ENCODE results near the gene ENTREP3.
"Not testable (repeated sequence)": the region's sequence is repeated elsewhere in the genome, so short reads cannot be mapped to it uniquely, and the experiment has no call there.

ENTREP3 gene

GRCh38 chr1:155220211-155220965, 34.9 kb downstream of the ENTREP3 start:
- not testable (repeated sequence) for DNase-seq

DNA sequence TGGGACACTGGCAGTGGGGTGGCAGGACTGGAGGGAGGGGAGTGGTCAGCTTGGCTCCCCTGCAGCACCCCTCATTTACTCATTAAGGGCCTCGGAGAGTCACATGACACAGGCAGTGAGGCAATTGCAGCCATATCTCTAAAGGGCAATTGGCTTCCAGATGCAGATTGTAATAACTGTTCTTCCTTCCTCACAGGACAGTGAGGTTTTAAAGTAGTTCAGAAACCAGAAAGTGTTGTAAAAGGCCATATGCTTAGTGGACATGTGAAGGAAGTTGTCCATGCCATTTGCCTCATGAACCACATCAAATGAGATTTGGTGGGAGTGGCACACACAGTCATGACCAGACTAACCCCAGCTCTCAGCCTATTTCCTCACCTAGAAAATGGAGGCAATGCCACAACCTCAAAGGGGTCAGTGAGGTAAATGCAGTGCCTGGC, 35.7 kb downstream of the ENTREP3 start:
- DNase-seq: no peak

GRCh38 chr1:155218854-155219591, 36.3 kb downstream of the ENTREP3 start:
- no peak for DNase-seq

DNA sequence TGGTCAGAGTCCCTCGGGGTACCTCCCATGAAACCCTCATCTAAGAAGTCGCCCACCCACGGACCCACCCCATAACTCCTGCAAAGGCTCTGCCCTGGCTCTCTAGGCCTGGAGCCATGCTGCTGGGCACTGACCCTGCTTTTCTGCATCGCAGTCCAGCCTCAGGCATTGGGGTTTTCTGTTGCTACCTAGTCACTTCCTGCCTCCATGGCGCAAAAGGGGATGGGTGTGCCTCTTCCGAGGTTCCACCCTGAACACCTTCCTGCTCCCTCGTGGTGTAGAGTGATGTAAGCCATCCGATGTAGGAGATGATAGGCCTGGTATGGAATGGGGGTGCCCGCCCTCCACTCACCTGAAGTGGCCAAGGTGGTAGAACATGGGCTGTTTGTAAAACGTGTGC, 40.6 kb downstream of the ENTREP3 start:
- DNase-seq: not testable (repeated sequence)

- not testable (repeated sequence) for DNase-seq
Measured at GRCh38 chr1:155212051-155212440, 43.2 kb downstream of the ENTREP3 start.

GRCh38 chr1:155211381-155212050, 43.8 kb downstream of the ENTREP3 start:
- not testable (repeated sequence) for DNase-seq

DNA sequence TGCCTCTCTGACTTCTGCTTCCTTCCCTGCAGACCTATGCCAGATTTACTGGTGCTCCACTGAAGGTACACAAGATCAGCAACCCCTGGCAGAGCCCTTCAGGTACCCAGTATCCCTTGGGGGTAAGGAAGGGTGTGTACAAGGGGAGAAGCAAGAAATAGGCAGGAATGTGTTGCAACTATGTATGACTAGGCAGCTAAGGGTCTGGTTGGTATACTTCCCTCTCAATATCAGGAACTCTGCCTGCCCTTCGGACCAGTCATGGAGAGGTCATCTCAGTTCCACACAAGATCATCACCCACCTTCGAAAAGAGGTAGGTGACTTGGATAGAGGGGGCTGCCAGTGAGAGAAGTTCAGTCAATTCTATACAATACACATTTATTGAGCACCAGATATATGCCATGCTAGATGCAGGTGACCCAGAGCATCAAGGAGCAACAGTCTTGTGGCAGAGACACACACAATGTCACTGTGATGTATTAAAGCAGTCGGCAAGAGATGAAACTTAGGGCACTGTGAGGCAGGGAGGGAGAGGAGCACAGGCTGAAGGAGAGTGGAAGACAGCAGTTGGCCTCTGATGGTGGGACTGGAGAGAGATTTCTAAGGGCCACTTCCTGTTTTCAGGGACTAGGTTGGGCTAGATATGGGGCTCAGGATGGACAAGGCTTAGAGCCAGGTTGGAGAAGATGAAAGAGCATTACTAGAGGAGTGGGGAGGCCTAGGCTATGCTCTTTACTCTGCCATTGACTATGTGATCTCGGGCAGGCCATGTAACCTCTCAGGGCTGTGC, 44.8 kb downstream of the ENTREP3 start:
- DNase-seq: no peak

DNA sequence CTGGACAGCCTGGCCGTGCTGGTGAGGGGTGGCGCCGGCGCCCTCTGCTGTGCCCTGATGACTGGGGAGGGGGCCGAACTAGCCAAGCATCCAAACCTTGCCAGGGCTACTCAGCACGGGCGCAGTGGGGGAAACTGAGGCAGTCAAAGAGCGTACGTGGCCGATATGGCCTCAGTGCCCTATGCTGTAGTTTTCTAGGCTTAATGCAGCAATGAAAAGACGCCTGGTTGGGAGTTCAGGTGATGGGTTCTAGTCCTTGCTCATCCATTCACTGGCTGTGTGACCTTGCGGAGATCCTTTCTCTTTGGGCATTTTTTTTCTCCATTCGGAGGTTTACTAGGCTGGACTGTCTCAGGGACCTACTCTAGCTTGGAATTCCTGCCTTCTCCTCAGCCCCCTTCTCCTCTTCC, 46.0 kb downstream of the ENTREP3 start:
- DNase-seq: no peak

DNA sequence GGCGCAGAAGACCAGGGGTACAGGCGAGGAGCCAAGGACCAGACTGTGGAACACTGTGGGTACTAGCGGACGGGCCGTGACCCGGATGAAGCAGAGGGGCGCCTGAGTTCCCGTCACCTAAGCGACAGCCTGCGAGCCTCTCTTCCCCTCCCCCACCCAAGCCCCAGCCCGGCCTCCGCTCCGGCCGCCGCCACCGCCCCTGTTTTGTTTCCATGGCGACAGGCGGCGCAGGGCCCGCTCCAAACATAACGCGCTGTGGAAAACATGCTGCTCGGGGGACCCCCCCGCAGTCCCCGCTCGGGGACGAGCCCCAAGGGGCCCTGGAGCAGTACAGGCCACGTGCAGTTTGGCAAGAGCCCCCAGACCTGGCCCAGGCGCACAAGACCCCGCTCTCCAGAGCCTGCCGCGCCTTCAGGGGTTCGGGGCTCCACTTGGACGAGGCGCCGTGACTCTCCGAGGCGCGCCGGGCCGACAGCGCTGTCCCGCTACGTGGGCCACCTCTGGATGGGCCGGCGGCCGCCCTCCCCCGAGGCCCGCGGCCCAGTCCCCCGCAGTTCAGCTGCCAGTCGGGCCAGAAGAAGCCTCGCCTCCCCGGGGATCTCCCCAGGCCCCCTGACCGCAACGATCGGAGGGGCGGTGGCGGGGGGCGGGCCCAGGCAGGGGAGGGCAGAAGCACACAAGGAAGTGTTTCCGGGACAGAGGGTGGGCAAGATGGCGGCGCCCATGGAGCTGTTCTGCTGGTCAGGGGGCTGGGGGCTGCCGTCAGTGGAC, 46.6 kb downstream of the ENTREP3 start, which contains the start of gene MTX1:
TSS of gene MTX1 (plus strand) at position 155 of the 771 bp plus-strand sequence. CDS start at position 265, 110 bp downstream.
- peak; percentile 84 for DNase-seq

GRCh38 chr1:155207806-155208540, 47.3 kb downstream of the ENTREP3 start, which contains the start of gene THBS3:
THBS3 (minus strand) TSS chr1:155207897; CDS start chr1:155207876, 21 bp downstream.
- DNase-seq: no peak

DNA sequence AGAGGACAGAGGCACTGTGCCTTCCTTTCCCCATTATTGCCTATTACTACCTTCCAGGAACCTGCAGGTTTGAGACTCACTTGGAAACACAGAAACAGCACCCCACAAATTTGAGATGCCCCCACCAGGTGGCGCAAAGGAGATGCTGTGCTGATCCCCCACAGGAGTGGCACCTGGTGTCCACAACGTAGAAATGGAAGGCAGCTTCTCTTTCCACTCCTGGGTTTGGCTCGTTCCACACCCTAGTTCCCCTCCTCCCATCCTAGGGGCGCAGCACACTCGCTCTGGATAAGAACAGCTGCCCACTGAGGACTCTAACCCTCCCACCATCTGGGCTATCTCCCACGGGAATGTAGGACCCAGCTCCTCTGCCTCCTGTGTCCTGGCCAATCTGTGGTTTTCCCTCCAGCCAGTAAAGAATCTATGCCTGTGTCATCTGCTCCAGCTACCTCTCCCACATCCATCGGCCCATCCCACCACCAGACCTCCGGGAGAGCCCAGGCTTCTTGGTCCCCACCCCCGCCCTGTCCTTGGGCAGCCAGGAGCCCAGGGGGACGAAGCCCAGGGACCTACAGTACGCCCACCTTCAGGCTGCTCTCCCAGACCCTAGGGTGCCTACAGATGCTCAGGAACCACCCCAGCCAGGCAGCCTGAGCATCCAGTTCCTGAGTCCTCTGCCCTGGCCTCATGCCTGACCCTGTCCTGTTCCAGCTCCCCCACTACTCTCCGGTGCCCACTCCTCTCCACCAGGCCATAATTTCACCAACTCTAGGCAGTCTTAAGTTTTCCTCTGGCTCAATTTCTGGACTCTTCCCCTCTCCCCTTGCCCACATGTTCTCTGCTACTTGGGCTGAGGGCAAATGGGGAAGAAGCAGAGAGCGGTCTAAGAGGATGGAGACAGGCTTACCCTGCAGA, 48.1 kb downstream of the ENTREP3 start:
- peak; percentile 90 for DNase-seq

- DNase-seq: no peak
Measured at GRCh38 chr1:155205969-155206593, 49.2 kb downstream of the ENTREP3 start.

GRCh38 chr1:155205035-155205434, 50.2 kb downstream of the ENTREP3 start:
- DNase-seq: no peak

GRCh38 chr1:155202731-155203515, 52.4 kb downstream of the ENTREP3 start:
- DNase-seq: no peak

DNA sequence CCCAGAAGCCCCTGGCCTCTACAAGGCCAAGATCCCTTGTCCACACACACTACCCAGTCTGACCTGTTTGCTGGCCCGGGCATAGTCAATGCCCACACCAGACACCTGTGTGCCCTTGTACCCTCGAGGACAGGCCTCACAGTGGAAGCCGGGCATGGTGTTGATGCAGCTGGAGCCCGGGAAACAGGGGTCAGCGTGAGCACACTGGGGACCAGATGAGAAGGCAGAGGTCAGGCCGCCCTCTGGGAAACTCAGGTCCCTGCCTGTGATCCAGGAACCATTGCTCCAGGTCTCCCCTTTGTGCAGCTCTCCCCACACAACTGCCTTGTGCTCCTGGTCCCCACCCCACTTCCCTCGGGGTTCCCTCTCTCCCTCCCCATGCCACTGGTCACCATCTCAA, 53.1 kb downstream of the ENTREP3 start:
- no peak for DNase-seq

GRCh38 chr1:155200920-155201319, 54.4 kb downstream of the ENTREP3 start:
- no peak for DNase-seq

- no peak for DNase-seq
Measured at GRCh38 chr1:155199792-155200191, 55.5 kb downstream of the ENTREP3 start.

DNA sequence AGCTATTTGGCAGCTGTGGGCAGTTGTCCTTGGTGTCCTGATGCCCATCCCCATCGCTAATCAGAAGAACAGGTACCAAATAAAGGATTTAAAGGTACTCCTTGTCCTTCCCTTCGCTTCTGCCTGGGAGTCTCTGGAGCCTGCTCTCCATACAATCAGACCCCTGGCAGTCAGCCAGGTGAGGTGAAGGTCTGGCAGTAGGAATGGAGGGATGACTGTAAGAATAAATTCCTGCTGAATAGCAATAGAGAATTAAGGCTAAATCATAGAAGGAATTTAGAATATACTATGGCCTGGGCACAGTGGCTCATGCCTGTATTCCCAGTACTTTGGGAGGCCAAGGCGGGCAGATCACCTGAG, 56.8 kb downstream of the ENTREP3 start:
- no peak for DNase-seq
